BJ (cell line): ENCODE results near the gene PPP1R16B. TPM values are rescaled to one million over a fixed set of nuclear protein-coding genes. Genes with fewer than 3 reads are reported as not detected.
A peak's percentile ranks its signal among the peaks of the same experiment; 100 is the strongest.

Experiments used
- CTCF ChIA-PET: fragments of 350-600 bp; formaldehyde crosslinking; extraction: SDS; loops from one replicate; lab custom pipeline; 2021; ENCODE audit warnings: antibody characterized with exemption, inconsistent platforms; lab: Yijun Ruan, JAX
- POLR2A ChIA-PET: fragments of 300-600 bp; sonication (Branson Sonifier 250); formaldehyde crosslinking; extraction: SDS; loops from one replicate; lab custom pipeline; 2021; ENCODE audit warnings: antibody characterized with exemption; lab: Charles Lee
- DNase-seq: peaks from one replicate; pipeline ENCODE4 v3.0.0-alpha.2; 2011; ENCODE audit warnings: low read depth
- H3K27me3 ChIP-seq: 2 replicates; pipeline ENCODE4 v1.6.0; 2011; ENCODE audit warnings: low read length; ENCODE audit not compliant: control insufficient read depth, insufficient read depth
- H3K36me3 ChIP-seq: 2 replicates; pipeline ENCODE4 v1.5.1; 2011; ENCODE audit warnings: low read length; ENCODE audit not compliant: control insufficient read depth, insufficient read depth
- H3K4me3 ChIP-seq: 2 replicates; pipeline ENCODE4 v1.5.1; 2011; ENCODE audit warnings: low read depth, mild to moderate bottlenecking, control low read depth, low read length
- CTCF ChIP-seq: IDR thresholded peaks from 2 replicates; pipeline ENCODE4 v1.5.1; 2011; ENCODE audit warnings: low read depth, mild to moderate bottlenecking, control low read depth, inconsistent platforms, low read length, moderate library complexity; ENCODE audit not compliant: insufficient read depth
- polyA plus RNA-seq: library from polyadenylated mRNA; depleted of rRNA; stranded (reverse); fragments of >200 nt; gene quantifications from 2 replicates; pipeline ENCODE4 v1.2.3, GENCODE V29; 2011

The PPP1R16B gene
- polyA plus RNA-seq, 1 experiment = not detected

GRCh38 chr20:38804682-38805501 lies 605 bp upstream of the PPP1R16B start:
- ChIA-PET POLR2A (no interaction called here), CTCF (no interaction called here)
- Histone ChIP-seq H3K27me3 (peaks cover 37% of the 10 kb centered on the region), H3K36me3 (no peaks in the 10 kb centered on the region), H3K4me3 (no peak overlapping the region; the same call in 1 of the 2 replicates)
- TF ChIP-seq CTCF = no peak
- DNase-seq = no peak

GRCh38 chr20:38805958-38806854 lies 709 bp downstream of the PPP1R16B start:
- CTCF ChIA-PET = interaction anchor here (2.1 kb wide), 1 partner anchor 11 kb away, joined by 5 read pairs; no protein-coding TSS in a partner anchor
- H3K36me3 ChIP-seq = no peaks in the 10 kb centered on the region
- H3K4me3 ChIP-seq = peak overlapping the region; percentile 23
- peaks cover 39% of the 10 kb centered on the region for H3K27me3 ChIP-seq
- no peak for DNase-seq
- no peak for TF ChIP-seq CTCF
- POLR2A ChIA-PET = no interaction called here

GRCh38 chr20:38806855-38807655 lies 1.6 kb downstream of the PPP1R16B start:
- Histone ChIP-seq H3K27me3 (peaks cover 39% of the 10 kb centered on the region), H3K36me3 (no peaks in the 10 kb centered on the region), H3K4me3 (no peak overlapping the region)
- POLR2A ChIA-PET = no interaction called here
- CTCF ChIA-PET = interaction anchor here (2.1 kb wide), 1 partner anchor 10 kb away, joined by 5 read pairs; no protein-coding TSS in a partner anchor
- TF ChIP-seq CTCF = no peak
- no peak for DNase-seq

GRCh38 chr20:38809942-38810341 lies 4.4 kb downstream of the PPP1R16B start:
- POLR2A ChIA-PET = interaction anchor here (0.6 kb wide), 1 partner anchor 27 kb away, joined by 5 read pairs; no protein-coding TSS in a partner anchor
- Histone ChIP-seq H3K4me3 (no peak overlapping the region), H3K36me3 (no peaks in the 10 kb centered on the region), H3K27me3 (peaks cover 39% of the 10 kb centered on the region)
- TF ChIP-seq CTCF = no peak
- DNase-seq = no peak
- CTCF ChIA-PET = no interaction called here
